HG02571 (cell line): ENCODE results near the gene INAVA.
"Not testable (repeated sequence)": the region's sequence is repeated elsewhere in the genome, so short reads cannot be mapped to it uniquely, and the experiment has no call there.

Experiments used
- ATAC-seq: cut with Tn5 transposase; IDR thresholded peaks from one replicate; pipeline ENCODE4 v1.9.1; 2021; ENCODE audit warnings: mild to moderate bottlenecking, moderate library complexity; ENCODE audit not compliant: unreplicated experiment

Gene INAVA

DNA sequence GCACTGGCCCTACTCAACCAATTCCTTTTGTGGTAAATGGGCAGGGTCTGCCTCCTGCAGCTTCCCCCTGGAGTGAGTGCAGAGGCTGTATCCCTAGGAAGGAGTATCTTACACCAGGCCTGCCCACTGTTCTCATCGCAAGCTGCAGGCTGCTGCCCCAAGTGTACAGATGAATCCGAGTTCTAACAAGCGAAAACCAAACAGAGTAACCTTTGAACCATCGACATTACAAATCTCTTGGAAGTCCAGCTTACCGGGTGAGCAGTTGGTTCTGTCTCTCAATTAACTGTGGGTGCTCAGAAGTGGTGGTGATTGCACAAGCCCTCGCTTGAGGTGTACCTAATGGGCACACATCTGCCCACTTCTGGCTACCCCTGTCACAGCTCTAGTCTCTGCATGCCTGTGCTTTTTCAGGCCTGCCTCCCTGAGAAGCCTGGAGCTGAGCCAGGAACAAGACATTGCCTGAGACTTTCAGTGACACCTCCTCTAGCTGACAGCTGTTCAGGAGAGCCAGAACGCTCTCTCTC, 22.7 kb downstream of the INAVA start:
- ATAC-seq = no peak

DNA sequence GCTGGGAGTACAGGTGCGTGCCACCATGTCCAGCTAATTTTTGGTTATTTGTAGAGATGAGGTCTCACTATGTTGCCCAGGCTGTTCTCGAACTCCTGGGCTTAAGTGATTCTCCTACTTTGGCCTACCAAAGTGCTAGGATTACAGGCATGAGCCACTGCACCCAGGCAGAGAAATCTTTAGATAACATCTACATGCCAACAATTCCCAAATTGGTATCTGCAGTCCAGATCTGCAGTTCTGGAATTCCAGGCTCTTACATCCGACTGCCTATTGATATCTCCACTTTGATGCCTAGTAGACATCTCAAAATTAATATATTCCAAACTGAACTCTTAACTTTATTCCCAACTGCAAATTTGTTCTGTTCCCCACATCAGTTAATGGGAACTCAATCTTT, 23.3 kb downstream of the INAVA start:
- ATAC-seq = no peak

DNA sequence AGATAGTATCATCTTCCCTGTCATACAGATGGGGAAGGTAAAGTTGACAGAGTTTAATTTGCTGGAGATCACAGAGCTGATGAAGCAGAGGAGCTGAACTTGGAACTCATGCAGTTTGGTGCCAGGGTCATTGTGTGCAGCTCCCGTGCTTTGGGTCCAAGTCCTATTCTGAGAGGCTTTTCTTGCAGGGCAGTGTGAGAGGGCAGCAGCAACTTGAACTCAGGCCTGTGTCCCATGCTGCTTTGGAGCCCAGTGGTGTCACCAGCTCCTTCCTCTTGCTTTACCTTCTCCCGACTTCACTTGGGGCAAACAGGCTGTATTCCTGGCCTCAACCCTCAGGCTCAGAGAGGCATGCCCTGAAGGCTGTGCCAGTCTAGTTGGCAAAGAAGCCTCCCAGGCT, 24.7 kb downstream of the INAVA start:
- no peak for ATAC-seq

DNA sequence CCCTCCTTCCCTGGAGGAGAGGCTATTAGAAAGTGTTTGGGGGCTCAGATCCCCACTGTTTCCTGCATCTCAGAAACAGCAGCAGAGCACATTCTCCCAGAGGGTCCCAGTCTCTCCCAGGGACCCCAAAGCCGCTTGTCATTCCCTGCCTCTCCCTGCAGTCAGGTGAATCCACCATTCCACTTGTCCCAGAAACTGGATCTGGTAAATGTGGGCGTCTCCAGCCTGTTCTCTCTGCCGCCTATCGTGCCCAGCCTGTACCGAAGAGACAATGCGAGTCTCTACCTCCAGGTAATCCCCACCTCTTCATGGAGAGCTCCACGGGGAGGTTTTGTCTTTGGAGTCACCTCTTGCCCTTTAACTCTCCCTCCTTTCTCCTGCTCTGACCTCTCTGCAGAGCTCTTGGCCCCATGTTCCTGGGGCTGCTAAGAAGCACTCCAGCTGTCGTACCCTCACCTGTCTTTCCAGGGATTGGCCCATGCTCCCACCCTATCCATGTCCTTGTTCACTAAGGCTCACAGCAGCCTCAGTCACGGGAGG, 26.9 kb downstream of the INAVA start:
- ATAC-seq = no peak

DNA sequence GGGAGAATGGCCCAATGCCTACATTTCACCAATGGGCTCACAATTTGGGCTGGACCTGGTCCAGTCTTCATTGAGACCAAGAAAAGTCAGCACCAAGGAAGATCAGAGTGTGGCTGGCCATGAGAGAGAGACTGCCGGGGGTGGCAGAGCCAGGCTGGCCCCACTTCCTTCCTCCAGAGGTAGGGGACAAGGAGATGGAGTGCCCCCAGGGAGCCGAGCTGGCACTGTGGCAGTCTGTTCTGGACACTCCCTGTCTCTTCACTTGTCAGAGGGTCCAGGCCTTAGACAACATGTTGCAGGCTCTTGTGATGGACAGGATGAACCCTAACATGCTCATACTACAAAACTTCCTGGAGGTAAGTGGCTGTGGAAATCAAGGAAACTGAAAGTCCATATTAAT, 27.7 kb downstream of the INAVA start:
- no peak for ATAC-seq

DNA sequence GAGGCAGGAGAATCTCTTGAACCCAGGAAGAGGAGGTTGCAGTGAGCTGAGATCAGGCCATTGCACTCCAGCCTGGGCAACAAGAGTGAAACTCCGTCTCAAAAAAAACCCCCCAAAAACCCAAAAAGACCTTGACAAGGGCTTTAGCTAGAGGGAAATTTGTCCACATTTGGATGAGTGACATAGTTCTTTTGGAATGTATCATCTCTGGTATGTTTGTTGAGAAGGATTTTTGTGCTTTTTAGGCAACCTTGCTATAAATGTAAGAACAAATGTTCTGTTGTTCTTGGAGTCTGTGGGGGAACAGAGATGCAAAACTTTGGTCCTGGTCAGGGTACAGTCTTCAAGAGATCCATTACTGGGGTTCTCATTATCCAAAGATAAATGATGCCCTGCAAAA, 28.9 kb downstream of the INAVA start:
- no peak for ATAC-seq

DNA sequence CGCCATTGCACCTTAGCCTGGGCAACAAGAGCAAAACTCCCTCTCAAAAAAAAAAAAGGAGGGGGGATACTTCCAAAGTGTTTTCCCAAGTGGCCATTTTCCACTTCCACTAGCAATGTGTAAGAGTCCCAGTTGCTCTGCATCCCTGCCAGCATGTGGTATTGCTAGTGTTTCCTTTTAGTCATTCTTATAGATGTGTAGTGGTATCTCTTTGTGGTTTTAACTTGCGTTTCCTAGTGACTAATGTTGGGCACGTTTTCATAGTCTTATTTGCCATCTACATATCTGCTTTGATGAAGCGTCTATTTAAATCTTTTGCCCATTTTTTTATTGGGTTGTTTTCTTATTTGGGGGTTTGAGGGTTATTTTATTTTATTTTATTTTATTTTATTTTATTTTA, 31.1 kb downstream of the INAVA start:
- ATAC-seq = no peak

DNA sequence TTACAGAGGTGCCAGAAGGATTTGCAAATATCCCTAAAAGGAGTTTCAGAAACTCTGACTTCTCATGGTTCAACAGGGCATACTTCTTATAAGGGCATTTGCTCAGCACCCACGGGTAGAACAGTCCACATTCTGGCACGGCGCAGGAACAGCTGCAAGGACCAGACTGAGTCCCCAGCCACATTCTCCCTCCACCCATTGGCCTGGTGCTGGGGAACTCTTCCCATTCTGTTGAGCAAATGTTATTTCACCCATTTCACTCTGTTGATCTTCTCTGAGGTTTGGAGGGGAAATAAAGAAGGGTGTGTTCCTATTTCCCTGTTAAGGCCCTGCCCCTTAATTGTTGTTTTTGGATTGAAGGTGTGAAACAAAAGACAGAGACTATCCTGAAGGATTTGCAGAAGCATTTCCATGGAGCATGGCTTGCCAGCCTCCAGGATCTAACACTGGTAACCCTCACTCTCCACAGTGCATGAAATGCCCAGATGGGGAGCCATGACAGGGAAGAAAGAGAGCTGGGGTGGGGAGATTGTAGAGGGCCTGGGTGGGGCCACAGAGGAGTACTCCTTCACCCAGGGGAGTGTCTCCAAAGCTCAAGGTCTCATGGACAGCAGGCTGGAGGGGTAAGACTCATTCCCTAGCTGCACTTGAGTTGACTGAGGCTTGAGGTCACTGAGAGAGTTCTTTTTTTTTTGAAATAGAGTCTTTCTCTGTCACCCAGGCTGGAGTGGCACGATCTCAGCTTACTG, 35.0 kb downstream of the INAVA start:
- no peak for ATAC-seq

DNA sequence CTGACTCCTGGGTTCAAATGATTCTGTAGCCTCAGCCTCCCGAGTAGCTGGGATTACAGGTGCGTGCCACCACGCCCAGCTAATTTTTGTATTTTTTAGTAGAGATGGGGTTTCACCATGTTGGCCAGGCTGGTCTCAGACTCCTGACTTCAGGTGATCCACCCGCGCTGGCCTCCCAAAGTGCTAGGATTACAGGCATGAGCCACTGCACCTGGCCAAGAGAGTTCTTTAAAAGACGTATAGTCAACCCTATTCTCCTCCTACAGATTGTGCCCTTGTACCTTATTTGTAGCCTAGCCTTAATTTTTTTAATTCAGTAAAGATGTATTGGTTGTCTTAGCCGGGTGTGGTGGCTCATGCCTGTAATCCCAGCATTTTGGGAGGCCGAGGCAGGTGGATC, 35.6 kb downstream of the INAVA start:
- not testable (repeated sequence) for ATAC-seq

DNA sequence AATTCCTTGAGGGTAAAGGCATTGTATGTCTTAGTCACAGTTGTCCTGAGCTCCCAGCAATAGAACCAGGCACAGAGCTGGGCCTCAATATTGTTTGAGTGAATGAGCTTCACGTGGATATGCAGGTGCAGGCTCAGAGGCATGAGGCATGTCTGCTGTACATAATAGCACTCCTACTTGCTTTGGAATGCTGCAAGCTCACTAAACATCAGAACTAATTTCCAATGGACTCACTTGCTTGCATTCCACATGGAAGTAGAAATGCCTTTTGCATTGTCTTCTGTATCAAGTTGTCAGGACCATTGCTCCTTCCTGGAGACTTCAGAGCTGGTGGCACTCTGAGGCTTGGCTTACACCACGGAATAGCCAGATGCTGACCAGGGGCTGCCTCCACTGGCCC, 37.1 kb downstream of the INAVA start:
- ATAC-seq = no peak

DNA sequence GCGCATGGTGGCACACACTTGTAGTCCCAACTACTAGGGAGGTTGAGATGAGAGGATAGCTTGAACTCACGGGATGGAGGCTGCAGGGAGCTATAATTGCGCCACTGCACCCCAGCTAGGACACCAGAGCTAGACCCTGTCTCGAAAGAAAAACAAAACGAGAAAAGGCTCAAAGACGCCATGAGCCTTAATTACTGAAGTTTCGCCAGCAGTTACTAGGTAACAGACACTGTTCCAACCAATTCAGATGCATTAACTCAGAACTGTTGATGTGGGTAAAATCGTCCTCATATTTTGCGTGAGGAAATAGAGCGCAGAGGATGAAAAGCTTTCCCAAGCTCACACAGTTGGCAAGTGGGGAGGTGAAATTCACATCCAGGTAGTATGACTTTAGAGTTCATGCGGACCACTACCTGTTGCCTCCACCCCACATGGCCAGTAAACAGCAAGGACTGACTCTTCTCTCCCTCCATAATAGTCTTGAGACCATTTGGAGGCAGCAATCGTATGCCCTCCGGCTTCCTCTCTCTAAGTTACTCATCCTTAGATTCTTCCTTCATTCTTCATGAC, 40.1 kb downstream of the INAVA start:
- ATAC-seq = no peak

DNA sequence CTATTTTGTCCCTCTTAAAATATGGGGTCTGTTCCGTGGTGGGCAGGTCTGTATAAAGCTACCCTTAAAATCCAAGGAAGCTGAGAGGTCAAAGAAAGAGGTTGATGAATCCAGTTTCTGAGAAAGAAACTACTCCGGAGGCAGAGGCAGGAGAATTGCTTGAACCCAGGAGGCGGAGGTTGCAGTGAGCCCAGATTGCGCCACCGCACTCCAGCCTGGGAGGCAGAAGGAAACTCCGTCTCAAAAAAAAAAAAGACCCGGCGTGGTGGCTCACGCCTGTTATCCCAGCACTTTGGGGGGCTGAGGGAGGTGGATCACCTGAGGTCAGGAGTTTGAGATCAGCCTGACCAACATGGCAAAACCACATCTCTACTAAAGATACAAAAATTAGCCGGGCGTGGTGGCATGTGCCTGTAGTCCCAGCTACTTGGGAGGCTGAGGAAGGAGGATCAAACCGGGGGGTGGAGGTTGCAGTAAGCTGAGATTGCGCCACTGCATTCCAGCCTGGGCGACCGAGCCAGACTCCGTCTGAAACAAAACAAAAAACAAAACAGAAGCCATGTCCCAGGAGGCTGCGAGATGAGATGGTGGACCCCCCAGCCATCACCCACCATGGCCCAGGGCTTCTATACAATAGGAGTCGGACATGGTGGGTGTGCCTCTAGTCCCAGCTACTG, 40.7 kb downstream of the INAVA start:
- not testable (repeated sequence) for ATAC-seq

DNA sequence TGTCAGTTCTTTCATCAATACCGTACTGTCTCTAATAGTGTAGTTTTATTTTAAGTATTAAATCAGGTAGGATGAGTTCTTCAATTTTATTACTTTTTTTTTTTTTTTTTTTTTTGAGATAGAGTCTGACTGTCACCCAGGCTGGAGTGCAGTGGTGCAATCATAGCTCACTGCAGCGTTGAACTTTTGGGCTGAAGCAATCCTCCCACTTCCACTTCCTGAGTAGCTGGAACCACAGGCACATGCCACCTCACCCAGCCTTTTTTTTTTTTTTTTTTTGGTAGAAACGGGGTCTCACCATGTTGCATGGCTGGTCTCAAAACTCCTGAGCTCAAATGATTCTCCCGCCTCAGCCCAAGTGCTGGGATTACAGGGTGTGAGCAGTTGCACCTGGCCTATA, 44.3 kb downstream of the INAVA start:
- no peak for ATAC-seq

DNA sequence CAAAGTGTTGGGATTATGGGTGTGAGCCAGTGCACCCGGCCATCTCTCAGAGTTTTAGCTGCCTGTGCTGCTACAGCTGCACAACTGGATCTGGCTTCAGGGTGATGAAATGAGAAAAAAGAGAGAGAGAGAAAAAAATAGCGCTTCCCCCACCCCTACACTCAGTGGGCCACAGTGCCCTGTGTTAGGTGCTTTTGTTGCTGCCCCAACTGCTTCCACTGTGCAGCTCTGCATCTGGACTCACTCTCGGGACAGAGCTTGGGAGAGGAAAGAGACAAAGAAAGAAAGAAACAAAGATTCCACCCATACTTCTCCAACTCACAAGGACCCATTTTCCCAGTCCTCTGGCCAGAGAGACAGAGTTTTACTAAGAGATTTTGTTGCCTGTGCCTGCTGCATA, 50.4 kb downstream of the INAVA start:
- no peak for ATAC-seq

DNA sequence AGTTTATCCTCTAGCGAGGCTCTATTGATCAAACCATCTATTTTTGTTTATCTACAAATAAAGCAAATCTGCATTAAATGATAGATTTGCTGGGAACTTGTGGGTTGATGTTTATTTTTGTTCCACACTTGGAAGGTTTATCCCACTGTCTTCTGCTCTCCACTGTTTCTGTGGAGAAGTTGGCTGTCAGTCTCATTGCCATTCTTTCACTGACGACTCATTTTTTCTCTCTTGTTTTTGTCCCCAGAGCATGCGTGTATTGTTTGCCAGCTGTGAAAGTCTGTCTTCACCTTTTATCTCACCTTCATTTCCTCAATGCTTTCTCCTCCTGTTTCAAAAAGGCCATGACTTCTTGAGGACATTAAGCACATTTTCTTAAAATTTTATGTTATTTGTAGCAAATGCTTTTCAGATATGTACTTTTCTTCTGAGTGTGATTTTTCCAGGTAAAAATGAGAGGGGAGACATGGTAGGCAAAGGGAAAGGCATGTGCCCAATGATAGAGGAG, 52.4 kb downstream of the INAVA start:
- no peak for ATAC-seq

DNA sequence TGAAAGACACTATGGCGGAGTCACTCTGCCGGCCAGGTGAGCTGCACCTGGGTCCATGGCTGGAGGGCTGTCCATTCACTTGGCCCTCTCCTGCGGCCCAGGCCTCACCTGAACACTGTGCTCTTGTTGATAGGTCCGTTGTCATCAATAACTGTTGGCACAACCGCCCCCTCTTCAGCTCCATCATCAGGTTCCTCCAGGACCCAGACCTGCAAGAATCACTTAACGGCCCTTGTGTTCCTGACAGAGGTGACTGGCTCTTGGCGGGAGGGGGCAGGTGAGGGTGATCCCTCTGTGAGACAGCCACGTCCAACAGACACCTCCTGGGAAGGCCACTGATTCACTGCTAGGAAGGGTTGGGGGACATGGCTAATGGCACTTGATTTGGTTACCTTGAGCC, 54.9 kb downstream of the INAVA start:
- no peak for ATAC-seq

DNA sequence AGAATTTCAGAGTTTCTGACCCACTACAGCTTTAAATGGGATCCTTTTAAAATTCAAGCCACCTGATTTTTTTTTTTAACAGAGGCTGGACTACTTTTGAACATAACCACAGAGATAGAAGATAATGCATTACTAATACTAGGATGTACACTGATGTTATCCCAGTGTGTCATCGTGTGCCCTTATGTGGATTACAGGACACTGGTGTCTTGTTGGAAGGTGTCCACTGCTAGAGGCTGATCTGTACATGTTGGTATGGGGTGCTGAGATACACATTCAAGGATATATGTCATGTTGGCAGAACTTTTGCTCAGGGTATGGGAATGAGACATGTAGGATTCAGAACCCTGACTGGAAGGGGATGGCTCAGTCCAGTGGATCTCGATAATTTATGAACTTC, 56.3 kb downstream of the INAVA start:
- no peak for ATAC-seq

DNA sequence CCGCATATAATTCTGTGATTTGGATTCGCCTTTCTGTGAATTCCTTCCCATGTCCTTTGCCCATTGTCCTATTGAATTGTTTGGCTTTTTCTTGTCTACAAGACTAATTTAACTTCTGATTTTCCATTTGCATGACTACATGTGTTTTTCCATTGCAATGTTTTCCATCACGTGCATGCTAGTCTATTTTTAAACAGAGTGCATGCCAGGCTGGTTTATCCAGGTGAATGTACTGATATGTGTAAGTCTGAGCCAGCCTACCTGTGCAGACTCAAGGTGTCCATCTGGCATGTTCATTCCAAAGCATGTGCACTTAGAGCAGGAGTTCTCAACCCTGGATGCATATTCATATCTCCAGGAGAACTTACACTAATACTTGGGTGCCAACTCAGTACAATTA, 59.7 kb downstream of the INAVA start:
- ATAC-seq = no peak

DNA sequence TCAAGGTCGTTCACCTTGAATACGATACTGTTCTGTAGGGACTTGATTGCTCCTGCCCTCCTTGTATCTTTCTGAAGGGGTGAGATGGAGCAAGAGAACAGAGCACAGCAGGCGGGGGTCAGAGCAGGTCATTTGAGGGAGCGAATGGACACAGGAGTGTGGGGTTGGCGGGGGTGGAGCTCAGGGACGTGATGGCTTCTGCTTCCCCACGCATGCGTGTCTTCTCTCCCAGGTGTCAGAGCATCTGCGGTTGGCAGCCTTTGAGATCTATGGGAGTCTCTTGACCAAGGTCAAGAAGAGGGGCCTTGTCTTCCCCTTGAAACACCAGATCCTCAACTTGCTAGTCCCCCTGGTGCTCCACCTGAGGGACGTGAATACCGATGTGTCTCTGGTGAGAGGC, 63.9 kb downstream of the INAVA start:
- ATAC-seq = no peak

DNA sequence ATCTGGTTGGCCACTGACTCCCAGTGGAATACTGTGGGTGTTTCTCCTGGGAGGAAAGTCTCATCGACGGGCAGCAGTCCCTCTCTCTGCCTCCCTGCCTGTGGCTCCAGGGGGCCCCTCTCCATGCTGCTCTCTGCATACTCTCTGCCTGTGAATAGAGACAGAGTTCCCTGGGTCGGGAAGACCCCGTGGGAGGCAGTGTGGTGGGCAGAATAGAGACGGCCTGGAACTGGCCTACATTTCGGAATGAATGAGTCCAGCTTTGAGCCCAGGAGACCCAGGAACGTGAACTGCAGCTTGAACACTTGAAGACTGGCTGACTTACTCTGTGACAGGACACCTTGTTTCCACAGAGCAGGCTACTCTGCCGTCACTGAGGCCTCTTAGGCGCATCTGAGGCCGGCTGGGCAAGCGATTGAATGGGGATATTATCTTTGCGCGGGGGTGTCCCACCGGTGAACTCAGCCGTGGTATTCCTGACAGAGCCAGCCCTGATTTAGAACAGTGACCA, 64.8 kb downstream of the INAVA start:
- ATAC-seq = no peak

DNA sequence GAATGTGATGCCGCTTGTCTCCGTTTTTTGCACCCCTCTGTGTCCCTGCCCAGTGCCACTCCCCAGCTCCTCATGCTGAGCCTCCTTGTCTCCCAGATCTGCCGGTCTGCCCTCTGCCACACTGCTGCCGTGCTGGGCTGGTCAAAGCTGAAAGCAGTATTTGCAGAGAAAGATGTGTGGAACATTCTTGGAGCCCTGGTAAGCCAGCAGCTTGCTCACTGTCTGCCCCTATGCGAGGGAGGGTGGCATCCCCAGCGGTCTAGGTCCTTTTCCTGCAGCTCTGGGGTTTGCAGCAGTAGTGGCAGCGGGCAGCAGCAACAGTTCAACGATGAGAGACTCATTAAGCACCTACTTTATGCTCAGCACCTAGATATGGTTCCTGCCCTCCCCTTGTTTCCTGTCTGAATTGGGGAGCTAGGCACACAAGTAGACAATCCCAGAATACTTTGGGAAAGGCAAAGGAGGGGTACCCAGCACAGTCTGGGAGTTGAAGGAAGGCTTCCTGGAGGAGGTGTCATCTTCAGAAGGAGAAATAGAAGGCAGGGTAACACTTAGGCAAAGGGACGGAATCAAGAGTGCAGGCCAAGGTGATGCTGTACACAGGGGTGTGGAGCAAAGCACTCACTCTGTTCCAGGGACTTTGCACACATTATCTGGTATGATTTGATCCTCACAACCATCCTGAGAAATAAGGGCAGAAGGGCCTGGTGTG, 65.7 kb downstream of the INAVA start:
- ATAC-seq = no peak
